Measurements from ENCODE around the gene UTP18. TPM values are rescaled to one million over a fixed set of nuclear protein-coding genes. Genes with fewer than 3 reads are reported as not detected.
A peak's percentile ranks its signal among the peaks of the same experiment; 100 is the strongest.
"Not testable (repeated sequence)": the region's sequence is repeated elsewhere in the genome, so short reads cannot be mapped to it uniquely, and the experiment has no call there.

The UTP18 gene
- total RNA-seq, 1 donor from 2014 or later, result 30.0 TPM

DNA sequence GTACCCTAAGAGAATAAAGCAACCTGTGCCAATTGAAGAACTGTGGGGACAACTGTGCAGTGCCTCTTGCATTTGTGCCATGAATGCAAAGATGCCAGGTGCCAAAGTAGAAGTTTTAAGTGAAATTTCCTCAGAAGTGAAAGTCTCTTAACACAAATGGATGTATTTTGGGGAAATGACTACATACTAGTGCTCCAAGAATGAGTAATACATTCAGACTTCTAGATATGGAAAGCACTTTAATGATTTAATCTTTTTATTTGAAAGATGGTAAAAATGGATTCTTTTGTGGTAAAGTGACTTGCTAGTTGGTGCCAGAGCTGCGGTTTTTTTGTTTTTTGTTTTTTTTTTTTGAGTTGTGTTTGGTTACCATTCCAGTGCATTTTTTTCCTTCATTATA lies 15.0 kb downstream of the UTP18 start:
- Histone ChIP-seq H3K36me3 (peaks cover 93% of the 10 kb centered on the region), H3K9me3 (no peaks in the 10 kb centered on the region), H3K27me3 (no peaks in the 10 kb centered on the region), H3K4me1 (peaks cover 5% of the 10 kb centered on the region), H3K27ac (no peak overlapping the region), H3K4me3 (no peak overlapping the region)
- TF ChIP-seq, protein P1, sequence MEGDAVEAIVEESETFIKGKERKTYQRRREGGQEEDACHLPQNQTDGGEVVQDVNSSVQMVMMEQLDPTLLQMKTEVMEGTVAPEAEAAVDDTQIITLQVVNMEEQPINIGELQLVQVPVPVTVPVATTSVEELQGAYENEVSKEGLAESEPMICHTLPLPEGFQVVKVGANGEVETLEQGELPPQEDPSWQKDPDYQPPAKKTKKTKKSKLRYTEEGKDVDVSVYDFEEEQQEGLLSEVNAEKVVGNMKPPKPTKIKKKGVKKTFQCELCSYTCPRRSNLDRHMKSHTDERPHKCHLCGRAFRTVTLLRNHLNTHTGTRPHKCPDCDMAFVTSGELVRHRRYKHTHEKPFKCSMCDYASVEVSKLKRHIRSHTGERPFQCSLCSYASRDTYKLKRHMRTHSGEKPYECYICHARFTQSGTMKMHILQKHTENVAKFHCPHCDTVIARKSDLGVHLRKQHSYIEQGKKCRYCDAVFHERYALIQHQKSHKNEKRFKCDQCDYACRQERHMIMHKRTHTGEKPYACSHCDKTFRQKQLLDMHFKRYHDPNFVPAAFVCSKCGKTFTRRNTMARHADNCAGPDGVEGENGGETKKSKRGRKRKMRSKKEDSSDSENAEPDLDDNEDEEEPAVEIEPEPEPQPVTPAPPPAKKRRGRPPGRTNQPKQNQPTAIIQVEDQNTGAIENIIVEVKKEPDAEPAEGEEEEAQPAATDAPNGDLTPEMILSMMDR (IDR thresholded peaks at IDR 0.05), result no peak
- DNase-seq, result no peak
- intact Hi-C loops (cut with DNase I), result no loop called here
- no peak for ATAC-seq

DNA sequence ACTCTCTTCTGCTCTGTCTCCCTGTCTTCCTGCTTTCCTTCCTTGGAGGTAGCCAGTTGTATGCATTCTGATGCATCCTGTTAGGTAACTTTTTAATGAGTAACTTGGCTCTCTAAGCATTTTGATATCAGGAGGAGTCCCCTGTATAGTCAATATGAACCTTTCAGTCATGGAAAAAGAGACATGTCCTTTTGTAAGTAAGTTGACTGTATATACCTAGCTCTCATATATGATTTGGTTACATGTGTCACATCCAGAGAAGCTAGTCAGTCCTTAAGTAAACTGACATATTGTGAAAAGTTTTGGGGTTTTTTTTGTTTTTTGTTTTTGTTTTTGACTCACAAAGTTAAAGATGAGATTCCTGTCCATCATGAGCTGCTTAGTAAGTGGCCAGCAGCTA lies 18.8 kb downstream of the UTP18 start:
- ATAC-seq (no peak), DNase-seq (no peak)
- no peak overlapping the region for H3K4me3 ChIP-seq
- no peaks in the 10 kb centered on the region for H3K9me3 ChIP-seq
- peaks cover 90% of the 10 kb centered on the region for H3K36me3 ChIP-seq
- no peaks in the 10 kb centered on the region for H3K4me1 ChIP-seq
- no peaks in the 10 kb centered on the region for H3K27me3 ChIP-seq
- intact Hi-C loops (cut with DNase I), result no loop called here
- TF ChIP-seq, protein P1 (IDR thresholded peaks at IDR 0.05), result no peak
- H3K27ac ChIP-seq, result no peak overlapping the region

DNA sequence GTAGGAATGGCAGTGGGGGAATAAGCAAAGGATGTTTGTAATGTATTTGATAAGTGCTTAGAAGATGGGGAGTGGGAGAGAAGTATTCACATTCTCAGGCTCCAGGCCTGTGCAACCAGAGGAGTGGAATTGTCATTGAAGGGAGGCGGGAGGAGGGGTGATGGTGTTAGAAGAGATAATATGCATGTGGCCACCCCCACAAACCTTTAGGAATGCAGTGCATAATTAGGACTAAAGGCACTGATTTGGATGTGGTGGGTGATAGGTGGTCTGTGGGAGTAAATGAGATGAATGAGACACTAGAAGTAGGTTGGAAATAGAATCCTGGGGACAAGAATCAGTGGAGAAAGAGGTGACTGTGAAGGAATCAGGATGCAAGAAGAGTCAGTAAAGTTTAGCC lies 27.1 kb downstream of the UTP18 start:
- intact Hi-C loops (cut with DNase I), result no loop called here
- Histone ChIP-seq H3K27me3 (no peaks in the 10 kb centered on the region), H3K9me3 (no peaks in the 10 kb centered on the region), H3K4me3 (no peak overlapping the region), H3K36me3 (peaks cover 92% of the 10 kb centered on the region), H3K4me1 (no peaks in the 10 kb centered on the region), H3K27ac (no peak overlapping the region)
- ATAC-seq (no peak), DNase-seq (no peak)
- TF ChIP-seq, protein P1 (IDR thresholded peaks at IDR 0.05), result no peak

DNA sequence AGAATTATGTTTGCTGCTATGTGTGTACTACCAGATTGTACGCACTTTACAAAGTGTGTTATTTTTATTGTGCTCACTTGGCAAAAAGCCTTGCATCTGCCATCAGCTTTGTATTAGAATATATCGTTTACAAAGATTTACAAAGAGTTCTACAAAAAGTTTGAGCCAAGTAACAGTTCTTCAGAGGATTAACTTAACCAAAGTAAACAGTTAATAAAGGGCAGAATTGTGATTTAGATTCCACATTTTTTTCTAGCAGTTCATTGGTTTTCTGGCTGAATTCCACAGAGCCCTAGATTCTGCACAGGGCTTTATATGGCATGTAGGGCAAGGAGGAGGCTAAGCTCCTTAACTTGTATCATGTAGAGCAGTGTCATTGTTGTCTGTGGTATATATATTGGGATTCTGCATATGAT lies 29.4 kb downstream of the UTP18 start:
- ATAC-seq, result no peak

DNA sequence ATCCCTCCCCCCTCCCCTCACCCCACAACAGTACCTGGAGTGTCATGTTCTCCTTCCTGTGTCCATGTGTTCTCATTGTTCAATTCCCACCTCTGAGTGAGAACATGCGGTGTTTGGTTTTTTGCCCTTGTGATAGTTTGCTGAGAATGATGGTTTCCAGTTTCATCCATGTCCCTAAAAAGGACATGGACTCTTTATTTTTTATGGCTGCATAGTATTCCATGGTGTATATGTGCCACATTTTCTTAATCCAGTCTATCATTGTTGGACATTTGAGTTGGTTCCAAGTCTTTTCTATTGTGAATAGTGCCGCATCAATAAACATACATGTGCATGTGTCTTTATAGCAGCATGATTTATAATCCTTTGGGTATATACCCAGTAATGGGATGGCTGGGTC lies 34.0 kb downstream of the UTP18 start:
- H3K27me3 ChIP-seq; ATAC-seq; H3K4me1 ChIP-seq; H3K4me3 ChIP-seq; intact Hi-C loops (cut with DNase I); DNase-seq; H3K9me3 ChIP-seq; H3K27ac ChIP-seq: not testable (repeated sequence)
- peaks cover 51% of the 10 kb centered on the region for H3K36me3 ChIP-seq

More for the DNA sequence above, 29.4 kb downstream of the UTP18 start:
- no peak for DNase-seq
- Histone ChIP-seq H3K36me3 (peaks cover 92% of the 10 kb centered on the region), H3K27me3 (no peaks in the 10 kb centered on the region), H3K9me3 (no peaks in the 10 kb centered on the region), H3K4me1 (no peaks in the 10 kb centered on the region), H3K27ac (no peak overlapping the region), H3K4me3 (no peak overlapping the region)
- TF ChIP-seq, protein P1 (IDR thresholded peaks at IDR 0.05), result no peak
- intact Hi-C loops (cut with DNase I), result no loop called here

DNA sequence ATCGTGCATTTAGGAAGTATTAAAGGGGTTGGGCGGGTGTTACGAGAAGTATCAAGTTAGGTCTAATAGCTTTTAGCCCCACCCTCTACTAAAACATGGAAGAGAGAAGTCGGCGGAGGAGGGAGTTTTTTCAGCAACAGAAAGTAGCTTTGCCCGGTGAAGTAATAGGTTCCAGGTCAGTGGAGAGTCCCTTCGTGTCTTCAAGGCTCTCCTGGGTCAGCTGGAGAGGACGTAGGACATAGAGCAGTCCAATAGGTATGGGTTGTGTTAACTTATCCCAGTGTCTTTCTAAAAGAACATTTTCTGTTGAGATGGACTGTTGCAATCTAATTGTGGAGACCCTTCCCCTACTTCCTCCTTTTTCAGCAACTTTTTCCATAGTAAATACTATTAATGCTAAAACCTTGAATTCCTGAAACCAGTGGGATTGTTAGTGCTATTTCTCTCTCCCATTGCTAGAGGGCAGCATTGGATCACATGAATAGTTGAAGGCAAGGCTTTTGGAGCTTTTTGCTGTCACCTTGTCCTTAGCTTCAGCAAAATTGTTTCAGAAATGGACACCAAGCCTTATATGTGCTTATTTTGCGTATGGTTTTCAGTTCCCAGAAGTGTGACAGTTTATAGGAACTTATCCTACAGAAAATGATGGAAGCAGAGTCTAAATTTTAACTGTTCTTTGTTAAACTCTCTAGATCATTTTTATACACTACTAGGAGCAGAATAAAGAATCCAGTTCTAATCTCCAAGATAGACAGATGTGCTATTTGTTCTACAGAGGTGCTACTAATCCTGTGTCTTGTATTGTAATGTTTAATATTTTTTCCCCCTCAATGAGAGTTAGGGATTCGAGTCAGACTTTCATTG lies 38.4 kb downstream of the UTP18 start:
- H3K27ac ChIP-seq, result no peak overlapping the region
- H3K36me3 ChIP-seq, result peaks cover 17% of the 10 kb centered on the region
- H3K27me3 ChIP-seq, result no peaks in the 10 kb centered on the region
- peak; percentile 43 for ATAC-seq
- DNase-seq, result no peak
- intact Hi-C loops (cut with DNase I), result no loop called here
- no peaks in the 10 kb centered on the region for H3K9me3 ChIP-seq
- H3K4me1 ChIP-seq, result no peaks in the 10 kb centered on the region
- TF ChIP-seq, protein P1 (IDR thresholded peaks at IDR 0.05), result peak; percentile 59
- no peak overlapping the region for H3K4me3 ChIP-seq
